A673 (cell line): ENCODE results near the gene PHLDB2. TPM values are rescaled to one million over a fixed set of nuclear protein-coding genes. Genes with fewer than 3 reads are reported as not detected.

Experiments used
- BruUV-seq: library from RNA; stranded (reverse); fragments of 400-500 nt; replicated peaks from 2 replicates; lab custom pipeline; 2021; lab: Mats Ljungman, UMichigan
- CTCF ChIA-PET: fragments of 300-600 bp; sonication (Branson Sonifier 250); formaldehyde crosslinking; loops from one replicate; lab custom pipeline; 2022; ENCODE audit warnings: antibody characterized with exemption; lab: Charles Lee
- POLR2A ChIA-PET: fragments of 300-600 bp; sonication (Branson Sonifier 250); formaldehyde crosslinking; loops from one replicate; lab custom pipeline; 2022; ENCODE audit warnings: antibody characterized with exemption; ENCODE audit not compliant: low non-redundant PET; lab: Charles Lee
- DNase-seq: peaks from one replicate; pipeline ENCODE4 v3.0.0-alpha.2; 2015; ENCODE audit warnings: low spot score
- H3K27ac ChIP-seq: fragments of 200-600 bp; sonication (generic); 2 replicates; pipeline ENCODE4 v1.5.1; 2016; ENCODE audit warnings: mixed run types, low read depth, mild to moderate bottlenecking, mixed read lengths, antibody characterized with exemption, low read length; ENCODE audit not compliant: poor library complexity, severe bottlenecking
- H3K27me3 ChIP-seq: fragments of 200-600 bp; sonication (generic); replicated peaks from 2 replicates; pipeline ENCODE4 v1.6.1; 2017; ENCODE audit warnings: mixed run types, low read depth, mild to moderate bottlenecking, mixed read lengths, antibody characterized with exemption, low read length; ENCODE audit not compliant: insufficient read depth, poor library complexity
- H3K36me3 ChIP-seq: fragments of 200-600 bp; sonication (generic); 2 replicates; pipeline ENCODE4 v1.6.1; 2016; ENCODE audit warnings: mixed run types, mild to moderate bottlenecking, mixed read lengths, antibody characterized with exemption, low read length; ENCODE audit not compliant: insufficient read depth, poor library complexity, severe bottlenecking
- H3K4me1 ChIP-seq: fragments of 200-600 bp; sonication (generic); 2 replicates; pipeline ENCODE4 v1.6.1; 2017; ENCODE audit warnings: mixed run types, mild to moderate bottlenecking, mixed read lengths, antibody characterized with exemption, low read length; ENCODE audit not compliant: insufficient read depth, poor library complexity, severe bottlenecking
- H3K4me3 ChIP-seq: fragments of 200-600 bp; sonication (generic); 2 replicates; pipeline ENCODE4 v1.5.1; 2016; ENCODE audit warnings: low read depth, mixed run types, mild to moderate bottlenecking, mixed read lengths, low read length; ENCODE audit not compliant: poor library complexity, severe bottlenecking
- H3K9me3 ChIP-seq: fragments of 200-600 bp; sonication (generic); 2 replicates; pipeline ENCODE4 v1.6.1; 2016; ENCODE audit warnings: mixed run types, low read depth, mild to moderate bottlenecking, mixed read lengths, antibody characterized with exemption, low read length; ENCODE audit not compliant: poor library complexity, severe bottlenecking
- EZH2 ChIP-seq: fragments of 200-600 bp; sonication (generic); IDR thresholded peaks from 2 replicates; pipeline ENCODE4 v1.6.1; 2017; ENCODE audit warnings: borderline replicate concordance, low read depth, mild to moderate bottlenecking, mixed read lengths, antibody characterized with exemption, low read length; ENCODE audit not compliant: poor library complexity, severe bottlenecking
- intact Hi-C: fragments of 100-400 bp; cut with micrococcal nuclease; formaldehyde crosslinking; loops from one replicate; pipeline ENCODE4 v1.10.0; 2022; ENCODE audit not compliant: unreplicated experiment
- total RNA-seq: library from RNA; stranded (reverse); gene quantifications from 2 replicates; pipeline ENCODE4 v1.2.3, GENCODE V29; 2021
- TF ChIP-seq, protein P1 (sequence below): fragments of 300-800, 200-600 bp; sonication (generic); conservative IDR thresholded peaks from 2 replicates; pipeline ENCODE4 v1.5.1; 2017; ENCODE audit warnings: low read depth, mild to moderate bottlenecking, antibody characterized with exemption, low read length, moderate library complexity, mixed read lengths

PHLDB2 gene
- total RNA-seq, 1 experiment from 2014 or later: 13.1 TPM

DNA sequence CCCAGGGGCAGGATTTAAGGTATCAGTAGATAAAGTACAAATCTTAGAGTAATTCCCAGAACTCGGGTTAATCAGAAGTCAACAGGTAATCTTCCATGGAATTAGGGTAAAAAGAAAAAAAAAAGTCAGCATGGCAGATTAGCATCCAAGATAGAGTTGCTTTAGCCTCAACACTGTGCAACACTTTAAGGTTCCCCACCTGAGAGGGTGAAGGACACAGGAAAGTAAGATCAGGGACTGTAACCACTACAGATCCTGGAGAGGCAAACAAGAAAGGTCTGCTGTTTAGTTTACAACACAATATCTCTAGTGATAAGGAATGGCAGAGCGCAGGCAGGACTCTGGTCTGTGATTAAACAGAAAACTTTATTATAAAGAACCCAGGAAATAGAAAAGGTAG lies 4.1 kb upstream of the PHLDB2 start:
- no peaks in the 10 kb centered on the region for H3K36me3 ChIP-seq
- H3K9me3 ChIP-seq: no peaks in the 10 kb centered on the region
- ChIA-PET POLR2A (no interaction called here), CTCF (no interaction called here)
- no peak overlapping the region for H3K4me3 ChIP-seq
- no peak for TF ChIP-seq EZH2
- TF ChIP-seq, protein P1, sequence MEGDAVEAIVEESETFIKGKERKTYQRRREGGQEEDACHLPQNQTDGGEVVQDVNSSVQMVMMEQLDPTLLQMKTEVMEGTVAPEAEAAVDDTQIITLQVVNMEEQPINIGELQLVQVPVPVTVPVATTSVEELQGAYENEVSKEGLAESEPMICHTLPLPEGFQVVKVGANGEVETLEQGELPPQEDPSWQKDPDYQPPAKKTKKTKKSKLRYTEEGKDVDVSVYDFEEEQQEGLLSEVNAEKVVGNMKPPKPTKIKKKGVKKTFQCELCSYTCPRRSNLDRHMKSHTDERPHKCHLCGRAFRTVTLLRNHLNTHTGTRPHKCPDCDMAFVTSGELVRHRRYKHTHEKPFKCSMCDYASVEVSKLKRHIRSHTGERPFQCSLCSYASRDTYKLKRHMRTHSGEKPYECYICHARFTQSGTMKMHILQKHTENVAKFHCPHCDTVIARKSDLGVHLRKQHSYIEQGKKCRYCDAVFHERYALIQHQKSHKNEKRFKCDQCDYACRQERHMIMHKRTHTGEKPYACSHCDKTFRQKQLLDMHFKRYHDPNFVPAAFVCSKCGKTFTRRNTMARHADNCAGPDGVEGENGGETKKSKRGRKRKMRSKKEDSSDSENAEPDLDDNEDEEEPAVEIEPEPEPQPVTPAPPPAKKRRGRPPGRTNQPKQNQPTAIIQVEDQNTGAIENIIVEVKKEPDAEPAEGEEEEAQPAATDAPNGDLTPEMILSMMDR: no peak
- H3K27ac ChIP-seq: no peak overlapping the region
- H3K27me3 ChIP-seq: no peaks in the 10 kb centered on the region
- H3K4me1 ChIP-seq: peaks cover 36% of the 10 kb centered on the region
- intact Hi-C loops: no loop called here
- BruUV-seq: no TSS peak
- DNase-seq: no peak

DNA sequence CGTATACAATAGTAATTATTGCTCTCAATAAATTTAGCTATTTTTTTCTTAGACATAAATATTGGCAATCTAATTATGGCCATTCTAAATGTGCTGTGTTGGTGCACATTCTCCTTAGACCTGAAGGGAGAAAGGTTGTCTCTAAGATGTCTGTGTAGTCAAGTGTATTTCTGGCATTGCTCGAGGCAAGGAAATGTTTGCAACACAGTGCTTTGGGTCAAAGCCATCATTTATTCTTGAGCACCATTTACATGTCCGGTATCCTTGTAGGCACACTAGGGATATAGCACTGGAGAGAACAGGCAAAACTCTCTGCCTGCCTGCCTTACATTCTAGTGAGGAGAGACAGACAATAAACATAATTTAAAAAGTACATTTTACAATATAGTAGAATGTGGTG lies 2.6 kb upstream of the PHLDB2 start:
- H3K4me1 ChIP-seq: peaks cover 37% of the 10 kb centered on the region
- ChIA-PET POLR2A (no interaction called here), CTCF (no interaction called here)
- DNase-seq: no peak
- no peaks in the 10 kb centered on the region for H3K36me3 ChIP-seq
- no peak overlapping the region for H3K27ac ChIP-seq
- no TSS peak for BruUV-seq
- H3K9me3 ChIP-seq: no peaks in the 10 kb centered on the region
- no peaks in the 10 kb centered on the region for H3K27me3 ChIP-seq
- no peak overlapping the region for H3K4me3 ChIP-seq
- TF ChIP-seq, protein P1: no peak
- TF ChIP-seq EZH2: no peak
- intact Hi-C loops: no loop called here

DNA sequence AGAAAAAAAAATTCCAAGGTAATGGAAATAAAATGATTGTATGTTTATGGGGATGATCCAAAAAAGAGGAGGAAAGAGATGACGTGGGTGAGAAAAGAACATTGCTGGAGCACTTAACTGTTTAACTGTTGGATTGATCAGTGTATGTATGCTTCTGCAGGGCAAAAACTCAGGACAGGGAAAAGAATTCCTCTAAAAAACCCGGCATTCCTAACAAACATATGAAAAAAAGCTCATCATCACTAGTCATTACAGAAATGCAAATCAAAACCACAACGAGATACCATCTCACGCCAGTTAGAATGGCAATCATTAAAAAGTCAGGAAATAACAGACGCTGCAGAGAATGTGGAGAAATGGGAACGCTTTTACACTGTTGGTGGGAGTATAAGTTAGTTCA lies 1.6 kb upstream of the PHLDB2 start:
- intact Hi-C loops: no loop called here
- POLR2A ChIA-PET: no interaction called here
- no TSS peak for BruUV-seq

More for the DNA sequence above, 1.6 kb upstream of the PHLDB2 start:
- Histone ChIP-seq H3K4me3 (no peak overlapping the region), H3K4me1 (peaks cover 34% of the 10 kb centered on the region), H3K36me3 (no peaks in the 10 kb centered on the region), H3K9me3 (no peaks in the 10 kb centered on the region), H3K27ac (no peak overlapping the region), H3K27me3 (no peaks in the 10 kb centered on the region)
- TF ChIP-seq, protein P1: no peak
- no peak for TF ChIP-seq EZH2
- no peak for DNase-seq
- CTCF ChIA-PET: no interaction called here
